ENCODE results near the gene IRF2. TPM values are rescaled to one million over a fixed set of nuclear protein-coding genes. Genes with fewer than 3 reads are reported as not detected.

IRF2 gene
- total RNA-seq, 1 experiment from 2014 or later: 14.8 TPM

GRCh38 chr4:184463856-184464255 lies 10.5 kb downstream of the IRF2 start:
- no peaks in the 10 kb centered on the region for H3K27me3 ChIP-seq (ENCODE audit: control insufficient read depth, insufficient read depth, low read length)
- H3K4me3 ChIP-seq (ENCODE audit: insufficient read depth, low read depth, low read length): no peak overlapping the region
- no peaks in the 10 kb centered on the region for H3K36me3 ChIP-seq (replicated peaks; ENCODE audit: control insufficient read depth, insufficient read depth, low read length)
- DNase-seq: no peak

GRCh38 chr4:184463158-184463557 lies 11.2 kb downstream of the IRF2 start:
- Histone ChIP-seq H3K4me3 (ENCODE audit: insufficient read depth, low read depth, low read length) (no peak overlapping the region), H3K36me3 (replicated peaks; ENCODE audit: control insufficient read depth, insufficient read depth, low read length) (no peaks in the 10 kb centered on the region), H3K27me3 (ENCODE audit: control insufficient read depth, insufficient read depth, low read length) (no peaks in the 10 kb centered on the region)
- no peak for DNase-seq

- Histone ChIP-seq H3K4me3 (ENCODE audit: insufficient read depth, low read depth, low read length) (no peak overlapping the region), H3K27me3 (ENCODE audit: control insufficient read depth, insufficient read depth, low read length) (no peaks in the 10 kb centered on the region), H3K36me3 (replicated peaks; ENCODE audit: control insufficient read depth, insufficient read depth, low read length) (no peaks in the 10 kb centered on the region)
- no peak for DNase-seq
These were observed 11.6 kb downstream of the IRF2 start for GRCh38 chr4:184462724-184463123.

- H3K36me3 ChIP-seq (replicated peaks; ENCODE audit: control insufficient read depth, insufficient read depth, low read length): no peaks in the 10 kb centered on the region
- peak; percentile 65 for DNase-seq
- no peaks in the 10 kb centered on the region for H3K27me3 ChIP-seq (ENCODE audit: control insufficient read depth, insufficient read depth, low read length)
- H3K4me3 ChIP-seq (ENCODE audit: insufficient read depth, low read depth, low read length): no peak overlapping the region
These were observed 12.5 kb downstream of the IRF2 start for GRCh38 chr4:184461711-184462441.

GRCh38 chr4:184460499-184461285 lies 13.7 kb downstream of the IRF2 start:
- Histone ChIP-seq H3K36me3 (replicated peaks; ENCODE audit: control insufficient read depth, insufficient read depth, low read length) (no peaks in the 10 kb centered on the region), H3K27me3 (ENCODE audit: control insufficient read depth, insufficient read depth, low read length) (no peaks in the 10 kb centered on the region), H3K4me3 (ENCODE audit: insufficient read depth, low read depth, low read length) (no peak overlapping the region)
- DNase-seq: no peak

- Histone ChIP-seq H3K4me3 (ENCODE audit: insufficient read depth, low read depth, low read length) (no peak overlapping the region), H3K27me3 (ENCODE audit: control insufficient read depth, insufficient read depth, low read length) (no peaks in the 10 kb centered on the region), H3K36me3 (replicated peaks; ENCODE audit: control insufficient read depth, insufficient read depth, low read length) (no peaks in the 10 kb centered on the region)
- no peak for DNase-seq
These were observed 14.9 kb downstream of the IRF2 start for GRCh38 chr4:184459413-184459812.

GRCh38 chr4:184457535-184458249 lies 16.7 kb downstream of the IRF2 start:
- H3K27me3 ChIP-seq (ENCODE audit: control insufficient read depth, insufficient read depth, low read length): no peaks in the 10 kb centered on the region
- no peak for DNase-seq
- no peak overlapping the region for H3K4me3 ChIP-seq (ENCODE audit: insufficient read depth, low read depth, low read length)
- H3K36me3 ChIP-seq (replicated peaks; ENCODE audit: control insufficient read depth, insufficient read depth, low read length): no peaks in the 10 kb centered on the region

GRCh38 chr4:184456337-184456736 lies 18.0 kb downstream of the IRF2 start:
- H3K36me3 ChIP-seq (replicated peaks; ENCODE audit: control insufficient read depth, insufficient read depth, low read length): no peaks in the 10 kb centered on the region
- DNase-seq: no peak
- no peak overlapping the region for H3K4me3 ChIP-seq (ENCODE audit: insufficient read depth, low read depth, low read length)
- H3K27me3 ChIP-seq (ENCODE audit: control insufficient read depth, insufficient read depth, low read length): no peaks in the 10 kb centered on the region

GRCh38 chr4:184455299-184455698 lies 19.1 kb downstream of the IRF2 start:
- Histone ChIP-seq H3K4me3 (ENCODE audit: insufficient read depth, low read depth, low read length) (no peak overlapping the region), H3K27me3 (ENCODE audit: control insufficient read depth, insufficient read depth, low read length) (no peaks in the 10 kb centered on the region), H3K36me3 (replicated peaks; ENCODE audit: control insufficient read depth, insufficient read depth, low read length) (no peaks in the 10 kb centered on the region)
- no peak for DNase-seq

GRCh38 chr4:184453365-184454160 lies 20.8 kb downstream of the IRF2 start:
- H3K36me3 ChIP-seq (replicated peaks; ENCODE audit: control insufficient read depth, insufficient read depth, low read length): no peaks in the 10 kb centered on the region
- no peak overlapping the region for H3K4me3 ChIP-seq (ENCODE audit: insufficient read depth, low read depth, low read length)
- DNase-seq: no peak
- H3K27me3 ChIP-seq (ENCODE audit: control insufficient read depth, insufficient read depth, low read length): no peaks in the 10 kb centered on the region

- Histone ChIP-seq H3K4me3 (ENCODE audit: insufficient read depth, low read depth, low read length) (no peak overlapping the region), H3K27me3 (ENCODE audit: control insufficient read depth, insufficient read depth, low read length) (no peaks in the 10 kb centered on the region), H3K36me3 (replicated peaks; ENCODE audit: control insufficient read depth, insufficient read depth, low read length) (no peaks in the 10 kb centered on the region)
- DNase-seq: no peak
These were observed 21.6 kb downstream of the IRF2 start for GRCh38 chr4:184452740-184453139.

- Histone ChIP-seq H3K4me3 (ENCODE audit: insufficient read depth, low read depth, low read length) (no peak overlapping the region), H3K36me3 (replicated peaks; ENCODE audit: control insufficient read depth, insufficient read depth, low read length) (no peaks in the 10 kb centered on the region), H3K27me3 (ENCODE audit: control insufficient read depth, insufficient read depth, low read length) (no peaks in the 10 kb centered on the region)
- DNase-seq: no peak
These were observed 22.6 kb downstream of the IRF2 start for GRCh38 chr4:184451726-184452125.

GRCh38 chr4:184450743-184451535 lies 23.4 kb downstream of the IRF2 start:
- H3K36me3 ChIP-seq (replicated peaks; ENCODE audit: control insufficient read depth, insufficient read depth, low read length): no peaks in the 10 kb centered on the region
- no peak overlapping the region for H3K4me3 ChIP-seq (ENCODE audit: insufficient read depth, low read depth, low read length)
- no peak for DNase-seq
- no peaks in the 10 kb centered on the region for H3K27me3 ChIP-seq (ENCODE audit: control insufficient read depth, insufficient read depth, low read length)

GRCh38 chr4:184450045-184450444 lies 24.3 kb downstream of the IRF2 start:
- Histone ChIP-seq H3K36me3 (replicated peaks; ENCODE audit: control insufficient read depth, insufficient read depth, low read length) (no peaks in the 10 kb centered on the region), H3K4me3 (ENCODE audit: insufficient read depth, low read depth, low read length) (no peak overlapping the region), H3K27me3 (ENCODE audit: control insufficient read depth, insufficient read depth, low read length) (no peaks in the 10 kb centered on the region)
- no peak for DNase-seq

Measured in H7 (cell line).